Lower leg skin (tissue), 3 donors: ENCODE results near the gene FAM236C.
"Not testable (repeated sequence)": the region's sequence is repeated elsewhere in the genome, so short reads cannot be mapped to it uniquely, and the experiment has no call there.

Source experiments
- POLR2A ChIP-seq, 2 donors: fragments of 450-650 bp; IDR thresholded peaks; one replicate each; pipeline ENCODE4 v1.6.1; 2016 to 2017; ENCODE audit warnings: antibody characterized with exemption in 2 of 2, mild to moderate bottlenecking in 1 of 2, moderate library complexity in 1 of 2
- TF ChIP-seq, protein P1 (sequence below), 3 donors: fragments of 450-650 bp; IDR thresholded peaks; one replicate each; pipeline ENCODE4 v1.5.1; 2016; ENCODE audit warnings: antibody characterized with exemption in 3 of 3, mild to moderate bottlenecking in 3 of 3, moderate library complexity in 2 of 3

DNA sequence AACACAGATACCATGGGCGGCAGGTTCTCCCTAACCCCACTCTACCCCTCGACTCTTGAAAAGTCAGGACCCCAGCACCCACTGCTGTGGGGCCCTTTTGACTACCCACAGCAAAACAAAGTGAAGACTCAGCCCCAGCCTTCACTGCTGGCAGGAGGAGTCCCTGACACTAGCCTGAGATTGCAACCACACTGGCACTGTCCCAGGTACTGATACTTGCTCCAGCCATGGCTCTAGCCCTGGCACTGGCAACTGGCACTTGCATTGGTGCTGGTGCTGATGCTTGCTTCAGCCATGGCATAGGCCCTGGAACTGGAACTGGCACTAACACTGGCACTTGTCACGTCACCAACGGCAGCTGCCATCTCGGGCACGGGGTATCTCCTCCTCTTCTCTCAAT is 29.9 kb downstream of the FAM236C start:
- TF ChIP-seq, protein P1, sequence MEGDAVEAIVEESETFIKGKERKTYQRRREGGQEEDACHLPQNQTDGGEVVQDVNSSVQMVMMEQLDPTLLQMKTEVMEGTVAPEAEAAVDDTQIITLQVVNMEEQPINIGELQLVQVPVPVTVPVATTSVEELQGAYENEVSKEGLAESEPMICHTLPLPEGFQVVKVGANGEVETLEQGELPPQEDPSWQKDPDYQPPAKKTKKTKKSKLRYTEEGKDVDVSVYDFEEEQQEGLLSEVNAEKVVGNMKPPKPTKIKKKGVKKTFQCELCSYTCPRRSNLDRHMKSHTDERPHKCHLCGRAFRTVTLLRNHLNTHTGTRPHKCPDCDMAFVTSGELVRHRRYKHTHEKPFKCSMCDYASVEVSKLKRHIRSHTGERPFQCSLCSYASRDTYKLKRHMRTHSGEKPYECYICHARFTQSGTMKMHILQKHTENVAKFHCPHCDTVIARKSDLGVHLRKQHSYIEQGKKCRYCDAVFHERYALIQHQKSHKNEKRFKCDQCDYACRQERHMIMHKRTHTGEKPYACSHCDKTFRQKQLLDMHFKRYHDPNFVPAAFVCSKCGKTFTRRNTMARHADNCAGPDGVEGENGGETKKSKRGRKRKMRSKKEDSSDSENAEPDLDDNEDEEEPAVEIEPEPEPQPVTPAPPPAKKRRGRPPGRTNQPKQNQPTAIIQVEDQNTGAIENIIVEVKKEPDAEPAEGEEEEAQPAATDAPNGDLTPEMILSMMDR (IDR thresholded peaks at IDR 0.05) = not testable (repeated sequence)
- not testable (repeated sequence) for TF ChIP-seq POLR2A (IDR thresholded peaks at IDR 0.05)
